ENCODE measurements around the gene KLF11.
"Not testable (repeated sequence)": the region's sequence is repeated elsewhere in the genome, so short reads cannot be mapped to it uniquely, and the experiment has no call there.

DNA sequence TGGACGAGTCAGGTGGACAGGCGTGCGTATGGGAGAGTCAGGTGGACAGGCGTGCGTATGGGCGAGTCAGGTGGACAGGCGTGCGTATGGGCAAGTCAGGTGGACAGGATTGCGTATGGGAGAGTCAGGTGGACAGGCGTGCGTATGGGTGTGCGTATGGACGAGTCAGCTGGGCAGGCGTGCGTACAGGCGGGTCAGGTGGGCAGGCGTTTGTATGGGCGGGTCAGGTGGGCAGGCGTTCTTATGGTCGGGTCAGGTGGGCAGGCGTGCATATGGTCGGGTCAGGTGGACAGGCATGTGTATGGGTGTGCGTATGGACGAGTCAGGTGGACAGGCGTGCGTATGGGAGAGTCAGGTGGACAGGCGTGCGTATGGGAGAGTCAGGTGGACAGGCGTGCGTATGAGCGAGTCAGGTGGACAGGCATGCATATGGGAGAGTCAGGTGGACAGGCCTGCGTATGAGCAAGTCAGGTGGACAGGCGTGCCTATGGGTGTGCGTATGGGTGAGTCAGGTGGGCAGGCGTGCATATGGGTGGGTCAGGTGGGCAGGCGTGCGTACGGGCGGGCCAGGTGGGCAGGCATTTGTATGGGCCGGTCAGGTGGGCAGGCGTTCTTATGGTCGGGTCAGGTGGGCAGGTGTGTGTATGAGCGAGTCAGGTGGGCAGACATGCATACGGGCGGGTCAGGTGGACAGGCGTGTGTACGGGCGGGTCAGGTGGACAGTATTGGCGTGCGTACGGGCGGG is 32.3 kb upstream of the KLF11 start:
- TF ChIP-seq EZH2 (IDR thresholded peaks at IDR 0.05); POLR2AphosphoS5 (IDR thresholded peaks at IDR 0.05; ENCODE audit: borderline replicate concordance, low read depth, low read length); FOXP2 (optimal IDR thresholded peaks at IDR 0.05; ENCODE audit: control extremely low read depth, extremely low read length, insufficient read depth): not testable (repeated sequence)

All from SK-N-MC (cell line).